NCI-H1105 treated with DMSO at 0.1 percent for 48 hours (cell line): ENCODE results near the gene CLDN22.

Source experiments
- DNase-seq: peaks from one replicate; lab custom pipeline; 2025; lab: John Stamatoyannopoulos, UW

The CLDN22 gene

GRCh38 chr4:183321516-183321915 is 1.4 kb upstream of the CLDN22 start:
- DNase-seq, result no peak

- no peak for DNase-seq
Observed at GRCh38 chr4:183321079-183321478, 1.0 kb upstream of the CLDN22 start.

GRCh38 chr4:183318656-183319055 is 1.4 kb downstream of the CLDN22 start:
- no peak for DNase-seq

GRCh38 chr4:183314806-183315205 is 5.3 kb downstream of the CLDN22 start:
- DNase-seq, result no peak

- no peak for DNase-seq
Observed at GRCh38 chr4:183314336-183314735, 5.7 kb downstream of the CLDN22 start.

GRCh38 chr4:183312841-183313240 is 7.2 kb downstream of the CLDN22 start:
- DNase-seq, result no peak

- no peak for DNase-seq
Observed at GRCh38 chr4:183306811-183307210, 13.3 kb downstream of the CLDN22 start.

- no peak for DNase-seq
Observed at GRCh38 chr4:183304538-183304937, 15.5 kb downstream of the CLDN22 start.

GRCh38 chr4:183304067-183304466 is 16.0 kb downstream of the CLDN22 start:
- no peak for DNase-seq

GRCh38 chr4:183303301-183303700 is 16.8 kb downstream of the CLDN22 start:
- no peak for DNase-seq

GRCh38 chr4:183300655-183301054 is 19.4 kb downstream of the CLDN22 start:
- no peak for DNase-seq

GRCh38 chr4:183300070-183300469 is 20.0 kb downstream of the CLDN22 start:
- no peak for DNase-seq

- DNase-seq, result no peak
Observed at GRCh38 chr4:183299464-183299863, 20.6 kb downstream of the CLDN22 start.

GRCh38 chr4:183297675-183298074 is 22.4 kb downstream of the CLDN22 start:
- DNase-seq, result no peak

GRCh38 chr4:183295711-183296110 is 24.4 kb downstream of the CLDN22 start:
- no peak for DNase-seq

- DNase-seq, result no peak
Observed at GRCh38 chr4:183291070-183291469, 29.0 kb downstream of the CLDN22 start.

- no peak for DNase-seq
Observed at GRCh38 chr4:183289688-183290087, 30.4 kb downstream of the CLDN22 start.

GRCh38 chr4:183288955-183289354 is 31.1 kb downstream of the CLDN22 start:
- no peak for DNase-seq

GRCh38 chr4:183287677-183288076 is 32.4 kb downstream of the CLDN22 start:
- no peak for DNase-seq

- no peak for DNase-seq
Observed at GRCh38 chr4:183287309-183287659, 32.8 kb downstream of the CLDN22 start.

GRCh38 chr4:183286590-183287308 is 33.3 kb downstream of the CLDN22 start:
- no peak for DNase-seq

GRCh38 chr4:183285886-183286285 is 34.2 kb downstream of the CLDN22 start:
- DNase-seq, result no peak

- DNase-seq, result no peak
Observed at GRCh38 chr4:183284965-183285364, 35.1 kb downstream of the CLDN22 start.

- no peak for DNase-seq
Observed at GRCh38 chr4:183284258-183284785, 35.8 kb downstream of the CLDN22 start.
